GM19099 (cell line): Measurements from ENCODE around the gene AQP7.

ENCODE experiments used
- POLR2A ChIP-seq: IDR thresholded peaks from 3 replicates; pipeline ENCODE4 v1.6.1; 2011; ENCODE audit warnings: low read depth; ENCODE audit not compliant: insufficient read length; ENCODE audit errors: extremely low read depth

The AQP7 gene

GRCh38 chr9:33374634-33375237 lies 27.6 kb downstream of the AQP7 start:
- TF ChIP-seq POLR2A = no peak

GRCh38 chr9:33374190-33374589 lies 28.2 kb downstream of the AQP7 start:
- TF ChIP-seq POLR2A = no peak

GRCh38 chr9:33372900-33373299 lies 29.5 kb downstream of the AQP7 start:
- TF ChIP-seq POLR2A = no peak

GRCh38 chr9:33366979-33367480 lies 35.3 kb downstream of the AQP7 start:
- TF ChIP-seq POLR2A = no peak

GRCh38 chr9:33364127-33364526 lies 38.2 kb downstream of the AQP7 start:
- no peak for TF ChIP-seq POLR2A

GRCh38 chr9:33355933-33356332 lies 46.4 kb downstream of the AQP7 start:
- no peak for TF ChIP-seq POLR2A

GRCh38 chr9:33354651-33355211 lies 47.6 kb downstream of the AQP7 start:
- TF ChIP-seq POLR2A = no peak

GRCh38 chr9:33351547-33351946 lies 50.8 kb downstream of the AQP7 start:
- no peak for TF ChIP-seq POLR2A

- TF ChIP-seq POLR2A = no peak
Observed at GRCh38 chr9:33350310-33350709, 52.1 kb downstream of the AQP7 start.

GRCh38 chr9:33349743-33350142 lies 52.6 kb downstream of the AQP7 start:
- no peak for TF ChIP-seq POLR2A

GRCh38 chr9:33348998-33349397 lies 53.4 kb downstream of the AQP7 start:
- TF ChIP-seq POLR2A = no peak

- TF ChIP-seq POLR2A = no peak
Observed at GRCh38 chr9:33346564-33346963, 55.8 kb downstream of the AQP7 start.

GRCh38 chr9:33344145-33344544 lies 58.2 kb downstream of the AQP7 start:
- no peak for TF ChIP-seq POLR2A

- no peak for TF ChIP-seq POLR2A
Observed at GRCh38 chr9:33341182-33341581, 61.2 kb downstream of the AQP7 start.

- no peak for TF ChIP-seq POLR2A
Observed at GRCh38 chr9:33340186-33340585, 62.2 kb downstream of the AQP7 start.
